GM18870 (cell line): ENCODE measurements around the gene PMFBP1.

Experiments used
- ATAC-seq: cut with Tn5 transposase; IDR thresholded peaks from one replicate; pipeline ENCODE4 v1.9.1; 2021; ENCODE audit warnings: moderate library complexity; ENCODE audit not compliant: unreplicated experiment

Gene PMFBP1

DNA sequence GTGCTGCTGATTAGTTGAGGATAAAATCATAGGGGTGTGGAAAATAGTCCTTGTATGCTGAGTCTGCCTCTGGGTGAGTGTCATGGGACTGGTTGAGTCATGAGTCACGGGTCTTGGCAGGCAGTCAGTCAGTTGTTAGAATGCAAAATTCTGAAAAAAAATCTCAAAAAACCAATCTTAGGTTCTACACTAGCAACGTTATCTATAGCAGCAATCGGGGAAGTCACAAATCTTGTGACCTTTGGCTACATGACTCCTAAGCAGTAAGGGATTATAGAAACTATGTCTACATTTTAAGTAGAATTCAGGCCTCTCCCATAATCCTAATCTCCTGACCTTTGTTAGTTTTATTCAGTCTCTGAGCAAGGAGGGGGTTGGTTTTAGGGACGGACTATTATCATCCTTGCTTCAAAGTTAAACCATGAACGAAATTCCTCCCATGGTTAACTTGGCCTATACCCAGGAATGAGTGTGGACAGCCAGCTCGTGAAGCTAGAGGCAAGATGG is 18.0 kb upstream of the PMFBP1 start:
- ATAC-seq: no peak

DNA sequence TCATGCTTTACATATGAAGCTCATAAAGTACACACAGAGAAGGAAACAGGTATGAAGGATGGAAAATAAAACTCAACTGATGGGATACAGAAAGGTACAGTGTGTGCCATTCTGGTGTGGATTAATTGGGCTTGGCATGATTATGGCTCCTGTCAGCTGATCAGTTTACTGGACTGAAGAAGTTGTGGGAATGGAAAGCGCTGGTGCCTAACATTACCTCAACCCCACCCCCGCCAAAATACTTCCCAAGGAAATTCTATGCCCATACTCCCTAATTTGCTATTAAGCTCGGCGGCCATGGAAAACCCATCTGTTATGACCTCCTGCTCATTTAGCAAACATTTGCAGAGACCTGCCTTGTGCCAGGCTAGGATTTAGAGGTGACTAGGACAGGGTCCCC is 16.6 kb upstream of the PMFBP1 start:
- no peak for ATAC-seq

DNA sequence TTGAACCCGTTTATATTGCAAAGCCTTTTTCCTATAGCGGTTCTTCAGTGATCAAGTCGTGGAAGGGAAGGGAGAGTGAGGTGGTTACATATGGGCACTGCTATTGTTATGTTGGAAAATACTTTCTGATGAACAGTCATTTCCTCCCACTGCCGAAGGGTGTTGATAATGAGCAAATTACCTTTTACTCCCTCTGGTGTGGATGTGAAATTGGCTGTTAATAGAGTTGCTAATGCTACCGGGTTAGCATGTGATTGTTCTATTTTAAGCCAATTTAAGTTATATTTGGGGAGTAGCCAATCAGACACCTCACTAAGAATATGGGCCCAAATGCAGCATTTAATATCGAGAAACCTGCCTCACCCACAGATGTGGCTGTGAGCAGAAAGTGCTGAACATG is 15.6 kb upstream of the PMFBP1 start:
- no peak for ATAC-seq

DNA sequence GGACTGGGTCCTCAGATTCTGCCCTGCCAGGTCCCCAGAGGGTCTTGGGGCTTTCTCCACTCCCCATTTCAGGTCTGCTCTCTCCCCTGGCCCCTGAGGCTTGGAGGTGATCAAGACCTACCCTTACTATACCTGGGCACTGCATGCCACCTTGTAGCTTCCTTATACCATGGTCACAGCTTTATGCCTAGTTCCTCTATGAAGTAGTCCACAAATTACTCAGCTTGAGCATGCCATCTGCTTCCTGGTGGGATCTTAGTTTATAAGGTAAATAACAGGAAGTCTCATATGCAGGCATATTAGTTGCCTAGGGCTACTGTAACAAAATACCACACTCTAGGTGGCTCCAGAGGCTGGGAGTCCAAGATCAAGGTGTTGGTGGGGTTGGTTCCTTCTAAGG is 11.0 kb upstream of the PMFBP1 start:
- no peak for ATAC-seq

DNA sequence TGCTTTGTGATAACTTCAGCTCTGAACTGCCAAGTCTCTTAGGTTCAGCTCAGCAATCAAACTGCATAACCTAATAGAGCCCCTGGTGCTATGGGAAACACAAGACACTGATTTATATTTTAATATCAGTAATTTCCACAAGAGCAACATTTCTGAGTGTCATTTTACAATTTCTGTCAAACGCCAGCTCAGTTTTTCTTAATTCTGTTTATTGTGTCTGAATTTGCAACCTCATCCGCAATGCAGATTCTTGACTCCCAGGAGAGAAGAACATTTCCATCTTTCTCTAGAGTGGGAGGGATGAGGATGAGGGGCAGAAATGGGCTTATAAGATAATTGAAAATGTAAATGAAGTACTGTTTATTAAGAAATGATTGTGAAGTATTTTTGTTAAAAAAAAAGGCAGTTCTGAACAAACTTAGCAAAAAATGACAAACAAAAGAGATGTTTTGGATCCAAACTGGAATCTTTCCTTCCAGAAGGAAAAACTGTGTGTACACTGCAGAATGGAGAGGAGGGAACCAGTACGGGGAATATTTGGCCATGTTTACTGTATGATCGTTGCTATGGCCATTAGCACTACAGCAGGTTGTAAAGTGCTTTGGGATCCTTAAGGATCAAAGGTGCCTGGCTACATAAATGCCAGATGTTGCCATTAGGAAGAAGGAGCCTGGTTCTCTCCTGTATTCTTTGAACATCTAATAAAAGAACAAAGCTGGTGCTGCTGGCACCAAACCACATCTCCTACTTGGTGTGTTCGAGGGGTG is 7.4 kb upstream of the PMFBP1 start:
- no peak for ATAC-seq

DNA sequence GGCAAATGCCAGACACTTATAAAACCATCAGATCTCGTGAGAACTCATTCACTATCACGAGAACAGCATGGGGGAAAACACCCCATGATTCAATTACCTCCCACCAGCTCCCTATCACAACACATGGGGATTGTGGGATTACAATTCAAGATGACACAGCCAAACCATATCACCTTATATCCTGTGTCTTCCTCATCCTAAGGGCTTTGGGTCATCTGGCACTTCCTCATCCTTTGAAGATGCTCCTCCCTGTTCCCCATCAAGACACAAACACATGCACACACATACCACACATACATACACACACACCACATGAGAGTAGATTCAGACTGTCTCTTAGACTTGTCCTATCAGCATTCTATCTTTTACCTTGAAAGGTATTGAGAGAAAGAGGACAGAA is 2.8 kb upstream of the PMFBP1 start:
- no peak for ATAC-seq

DNA sequence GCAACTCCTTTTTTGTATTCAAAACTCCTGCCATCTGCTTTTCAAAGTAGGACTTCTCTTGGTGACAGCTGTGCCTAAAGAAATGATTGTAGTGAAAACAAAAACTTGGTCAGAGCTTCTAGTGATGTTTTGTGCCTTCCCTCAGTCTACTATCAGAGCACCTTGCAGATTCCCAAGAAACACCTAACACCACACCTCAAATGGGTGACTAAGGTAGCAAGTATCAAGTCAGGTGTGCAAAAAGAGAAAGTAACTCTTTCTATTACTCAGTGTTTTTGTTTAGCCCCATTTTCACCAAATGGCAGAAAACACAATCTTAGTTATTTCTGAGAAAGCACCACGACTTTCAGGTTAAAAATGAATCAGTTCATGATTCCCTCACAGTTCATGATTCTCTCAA is 2.0 kb upstream of the PMFBP1 start:
- ATAC-seq: no peak

DNA sequence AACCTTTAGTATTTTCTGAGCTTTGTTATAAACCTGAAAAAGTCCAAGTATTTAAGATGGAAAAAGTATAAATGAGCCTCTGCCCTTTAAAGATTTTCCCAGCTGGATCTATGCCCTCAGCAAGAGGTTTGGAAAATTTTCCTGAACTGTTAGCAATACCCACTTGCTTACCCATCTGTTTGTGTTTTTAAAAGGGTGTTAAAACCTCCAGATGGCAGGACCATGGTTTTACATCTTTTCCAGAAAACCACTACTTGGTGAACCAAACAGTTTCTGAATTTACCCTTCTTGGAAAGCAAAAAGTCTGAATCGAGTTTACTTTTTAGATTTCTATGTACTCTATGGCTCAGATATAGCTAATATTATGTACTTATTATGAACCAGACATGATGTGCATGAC is 719 bp downstream of the PMFBP1 start:
- no peak for ATAC-seq

DNA sequence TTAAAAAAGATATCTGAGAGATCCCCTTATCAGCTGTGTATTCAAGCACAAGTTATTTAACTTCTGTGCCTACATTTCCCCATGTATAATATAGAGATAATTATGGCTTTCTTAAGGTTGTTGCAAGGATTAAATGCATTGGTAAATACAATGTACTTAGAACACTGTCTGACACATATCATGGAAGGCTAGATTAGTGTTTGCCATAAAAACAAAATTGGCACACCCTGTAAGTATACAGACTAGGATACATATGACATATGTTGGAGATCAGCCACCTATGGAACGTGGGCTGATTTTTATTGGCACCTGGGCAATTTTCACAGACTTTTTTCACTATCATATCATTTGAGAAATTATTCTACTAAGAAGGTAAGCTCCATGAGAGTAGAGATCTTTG is 2.2 kb downstream of the PMFBP1 start:
- ATAC-seq: no peak

DNA sequence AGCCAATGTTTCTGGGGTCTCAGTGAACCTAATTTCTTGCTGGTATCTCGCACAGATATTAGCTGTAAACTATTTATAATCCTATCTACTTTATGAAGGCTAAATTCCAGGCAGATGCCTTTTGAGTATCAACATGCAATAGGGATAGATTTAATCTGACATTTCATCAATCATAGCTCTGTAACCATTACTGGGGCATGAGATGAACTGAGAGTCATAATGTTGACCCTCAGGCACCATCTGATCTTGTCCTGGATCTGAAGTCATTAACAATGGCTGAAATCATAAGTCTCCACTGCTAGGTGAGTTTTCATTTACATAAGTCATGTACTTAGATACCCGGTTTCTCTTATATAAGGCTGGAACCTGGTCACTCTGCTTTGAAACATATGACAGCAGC is 3.6 kb downstream of the PMFBP1 start:
- ATAC-seq: no peak

DNA sequence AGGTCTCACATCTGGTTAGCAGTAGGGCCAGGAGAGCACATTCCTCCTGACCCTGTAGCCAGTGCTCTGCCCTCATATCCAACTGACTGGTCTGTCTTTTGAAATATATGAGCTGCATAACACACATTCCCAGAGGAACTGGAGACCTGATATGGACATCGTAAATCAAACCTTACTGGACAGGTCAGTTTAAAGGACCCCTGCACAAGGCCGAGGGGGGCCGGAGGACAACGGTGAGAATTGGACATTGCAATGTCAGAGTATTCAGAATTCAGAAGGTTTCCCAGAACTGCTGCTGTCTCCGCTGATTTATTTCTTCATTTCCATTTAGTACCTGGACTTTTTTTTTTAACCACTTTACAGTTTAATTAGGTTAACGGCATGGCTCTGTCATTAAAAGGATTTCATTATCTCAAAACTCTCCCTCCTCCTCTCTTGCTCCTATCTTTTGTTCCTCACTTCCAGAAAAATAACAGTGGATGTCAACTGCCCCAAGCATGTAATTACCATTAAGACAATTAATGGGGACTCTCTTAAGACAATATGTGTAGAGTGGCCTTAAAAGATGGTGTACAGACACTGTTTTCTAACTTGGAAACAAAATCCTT is 4.9 kb downstream of the PMFBP1 start:
- ATAC-seq: no peak

DNA sequence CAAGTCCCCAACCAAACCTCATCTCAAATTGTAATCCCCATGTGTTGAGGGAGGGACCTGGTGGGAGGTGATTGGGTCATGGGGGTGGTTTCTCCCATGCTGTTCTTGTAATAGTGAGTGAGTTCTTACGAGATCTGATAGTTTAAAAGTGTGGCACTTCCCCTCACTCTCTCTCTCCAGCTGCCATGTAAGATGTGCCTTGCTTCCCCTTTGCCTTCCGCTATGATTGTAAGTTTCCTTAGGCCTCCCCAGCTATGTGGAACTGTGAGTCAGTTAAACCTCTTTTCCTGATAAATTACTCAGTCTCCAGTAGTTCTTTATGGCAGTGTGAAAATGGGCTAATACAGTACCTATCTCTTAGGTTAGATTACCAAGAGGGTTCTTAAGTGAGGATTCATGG is 5.8 kb downstream of the PMFBP1 start:
- ATAC-seq: no peak

DNA sequence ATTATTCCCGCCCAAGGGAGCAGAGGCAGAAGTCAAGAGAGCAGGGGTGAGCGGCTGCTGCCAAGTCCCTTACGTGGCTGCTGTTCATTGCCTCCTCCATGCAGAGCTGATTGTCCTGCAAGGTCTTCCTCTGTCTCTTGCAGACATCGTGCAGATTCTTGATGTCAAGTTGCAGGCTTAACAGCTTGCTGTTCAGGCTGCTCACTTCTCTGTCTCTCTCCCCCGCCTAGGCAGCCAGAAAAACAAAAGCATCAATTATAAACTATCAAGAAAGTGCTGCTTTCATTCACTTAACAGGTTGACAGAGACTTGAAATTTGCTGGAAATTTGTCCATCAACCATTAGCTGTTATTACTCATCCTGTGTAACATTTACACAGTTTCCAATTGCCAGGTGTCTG is 7.3 kb downstream of the PMFBP1 start:
- no peak for ATAC-seq

DNA sequence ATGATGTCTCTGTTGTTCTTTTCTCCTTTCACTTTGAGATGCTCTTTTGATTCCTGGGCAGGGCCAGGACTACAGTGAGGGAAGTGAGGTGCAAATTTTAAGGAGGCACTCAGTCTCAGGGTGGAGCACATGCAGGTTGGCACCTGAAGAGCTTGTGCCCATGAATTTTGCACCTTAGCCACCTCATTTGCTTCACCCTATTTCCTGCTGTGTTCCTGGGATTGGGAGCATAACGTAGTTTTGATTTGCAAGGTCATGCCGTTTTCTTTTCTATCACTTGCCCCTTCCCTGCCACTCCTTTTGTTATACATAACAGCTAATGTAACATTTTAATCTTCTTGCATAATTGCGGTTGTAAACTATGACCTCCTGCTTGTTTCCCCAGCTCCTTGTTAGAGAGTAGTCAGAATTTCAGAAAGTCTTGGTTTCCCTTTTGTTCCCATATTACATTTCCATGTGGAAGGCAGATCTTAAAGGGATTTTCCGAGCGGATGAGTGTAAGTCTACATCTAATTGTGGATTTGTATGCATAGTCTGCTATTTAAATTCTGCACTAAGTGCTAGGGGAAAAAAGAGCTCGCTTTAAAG is 9.8 kb downstream of the PMFBP1 start:
- no peak for ATAC-seq

DNA sequence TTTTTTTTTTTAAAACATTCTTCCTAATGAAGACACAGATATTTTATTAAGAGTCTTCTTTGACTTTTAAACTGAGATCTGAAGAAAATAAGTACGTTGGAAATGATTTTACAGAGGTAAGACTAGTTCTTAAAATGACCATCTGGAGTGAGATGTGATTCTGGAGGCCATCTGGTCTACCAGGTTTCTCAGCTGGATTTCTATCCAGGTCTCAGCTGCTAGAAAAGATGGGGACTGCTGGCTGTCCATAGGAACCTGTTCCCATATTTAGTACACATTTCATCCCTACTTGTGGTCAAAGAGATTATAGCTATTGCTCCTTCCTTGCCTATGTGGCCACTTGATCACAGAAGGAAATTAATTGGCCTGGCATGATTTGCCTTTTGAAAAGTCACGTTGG is 12.2 kb downstream of the PMFBP1 start:
- no peak for ATAC-seq

DNA sequence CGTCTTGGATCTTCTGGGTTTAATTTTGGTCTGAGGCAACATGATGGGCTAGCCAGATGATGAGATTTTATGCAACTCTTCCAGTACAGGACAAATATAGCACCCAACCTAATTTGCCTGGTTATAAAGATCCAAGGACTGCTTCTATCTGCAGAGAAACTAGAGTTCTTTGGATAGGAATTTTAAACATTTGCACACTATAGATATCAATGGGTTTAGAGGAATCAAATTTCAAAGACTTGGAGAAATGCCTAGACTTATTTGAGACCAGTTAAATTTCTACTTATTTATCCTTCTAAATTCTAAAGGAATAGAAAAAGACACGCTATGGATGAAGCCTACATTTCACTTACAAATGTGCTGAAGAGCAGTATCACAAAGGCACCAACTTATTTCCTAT is 12.6 kb downstream of the PMFBP1 start:
- no peak for ATAC-seq

DNA sequence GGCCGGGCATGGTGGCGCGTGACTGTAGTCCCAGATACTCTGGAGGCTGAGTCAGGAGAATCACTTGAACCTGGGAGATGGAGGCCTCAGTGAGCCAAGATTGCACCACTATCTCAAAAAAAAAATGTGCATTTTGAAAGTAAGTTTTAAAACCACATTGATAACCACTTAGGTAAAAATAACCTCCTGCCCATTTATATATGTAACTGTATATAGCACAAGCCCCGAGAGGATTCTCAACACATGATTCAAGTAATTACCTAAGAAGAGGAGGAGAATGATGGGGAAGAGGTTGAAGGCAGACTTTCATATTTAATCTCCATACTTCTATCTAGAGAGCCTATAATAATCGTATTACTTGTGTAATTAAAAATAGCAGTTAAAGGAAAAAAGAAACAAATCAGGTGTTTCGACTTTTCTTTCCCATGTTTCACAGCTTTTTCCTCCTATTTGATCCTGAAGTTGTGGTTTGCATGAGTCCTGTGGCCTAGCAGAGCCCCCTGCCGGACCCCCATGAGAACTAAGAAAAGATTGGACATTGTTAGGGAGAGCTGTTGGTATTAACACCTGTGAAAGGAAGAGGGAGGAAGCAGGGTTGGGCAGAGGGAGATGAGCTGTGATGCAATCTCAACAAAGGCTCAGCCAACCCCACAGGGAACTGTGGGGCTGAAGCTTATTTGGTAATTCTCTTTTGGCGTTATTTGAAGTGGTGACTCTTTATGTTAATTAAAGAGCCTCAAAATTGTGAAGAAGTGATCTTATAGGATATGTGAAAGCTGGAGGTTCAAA is 22.1 kb downstream of the PMFBP1 start:
- no peak for ATAC-seq

DNA sequence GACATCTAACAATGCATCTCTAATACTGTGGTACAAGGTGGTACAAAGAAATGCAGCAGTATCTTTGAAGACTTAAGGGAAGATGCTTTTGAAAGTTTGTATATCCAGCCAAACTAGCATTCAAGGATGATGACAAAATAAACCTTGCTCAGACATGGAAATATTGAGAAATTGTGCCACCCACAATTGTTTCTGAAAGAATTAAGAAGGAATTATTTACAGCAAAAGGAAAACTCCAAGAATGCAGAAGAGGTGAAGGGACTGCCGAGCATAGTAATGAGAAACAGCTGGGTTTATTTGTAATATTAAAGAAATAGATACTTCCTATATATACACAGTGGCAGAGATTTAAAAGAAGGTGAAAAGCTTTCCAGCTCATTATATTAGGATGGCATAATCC is 29.5 kb downstream of the PMFBP1 start:
- ATAC-seq: no peak

DNA sequence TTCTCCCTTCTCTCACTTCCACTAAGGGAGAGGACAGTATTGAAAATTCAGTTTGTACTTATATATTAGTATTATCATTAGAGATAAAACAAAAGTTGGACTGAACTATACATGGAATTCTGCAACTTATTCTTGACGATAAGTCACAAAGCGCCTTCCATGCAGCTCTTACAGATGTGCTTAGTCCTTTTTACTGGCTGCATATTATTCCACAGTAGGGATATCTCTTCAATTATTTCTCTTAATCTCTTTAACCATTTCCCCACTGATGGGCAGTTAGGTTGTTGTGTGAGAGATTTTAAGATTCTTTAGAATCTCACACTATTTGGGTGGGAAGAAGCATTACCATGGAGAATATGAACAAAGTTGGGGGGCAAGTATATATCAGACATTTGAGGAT is 32.0 kb downstream of the PMFBP1 start:
- no peak for ATAC-seq

DNA sequence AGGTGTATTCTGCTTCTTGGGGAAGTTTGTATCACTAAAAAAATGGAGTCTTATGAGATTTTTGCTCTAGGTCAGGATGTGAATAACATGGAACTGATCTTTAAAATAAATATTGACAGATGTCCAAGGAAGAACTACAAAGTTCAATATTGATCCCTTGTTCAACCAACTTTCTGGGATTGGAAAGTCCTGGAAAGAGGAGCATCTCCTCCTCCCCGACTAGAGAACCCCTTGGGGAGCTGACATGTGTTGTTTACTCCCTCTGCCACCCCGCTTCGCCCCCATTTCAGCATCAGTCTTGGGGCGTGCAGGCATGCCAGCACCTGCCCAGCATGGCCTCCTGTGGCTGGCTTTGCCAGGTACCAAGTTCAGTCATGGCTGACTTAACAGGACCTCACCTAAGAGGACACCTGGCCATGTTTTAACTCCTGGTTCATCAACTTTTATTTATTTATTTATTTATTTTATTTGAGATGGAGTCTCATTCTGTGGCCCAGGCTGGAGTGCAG is 33.8 kb downstream of the PMFBP1 start:
- no peak for ATAC-seq

DNA sequence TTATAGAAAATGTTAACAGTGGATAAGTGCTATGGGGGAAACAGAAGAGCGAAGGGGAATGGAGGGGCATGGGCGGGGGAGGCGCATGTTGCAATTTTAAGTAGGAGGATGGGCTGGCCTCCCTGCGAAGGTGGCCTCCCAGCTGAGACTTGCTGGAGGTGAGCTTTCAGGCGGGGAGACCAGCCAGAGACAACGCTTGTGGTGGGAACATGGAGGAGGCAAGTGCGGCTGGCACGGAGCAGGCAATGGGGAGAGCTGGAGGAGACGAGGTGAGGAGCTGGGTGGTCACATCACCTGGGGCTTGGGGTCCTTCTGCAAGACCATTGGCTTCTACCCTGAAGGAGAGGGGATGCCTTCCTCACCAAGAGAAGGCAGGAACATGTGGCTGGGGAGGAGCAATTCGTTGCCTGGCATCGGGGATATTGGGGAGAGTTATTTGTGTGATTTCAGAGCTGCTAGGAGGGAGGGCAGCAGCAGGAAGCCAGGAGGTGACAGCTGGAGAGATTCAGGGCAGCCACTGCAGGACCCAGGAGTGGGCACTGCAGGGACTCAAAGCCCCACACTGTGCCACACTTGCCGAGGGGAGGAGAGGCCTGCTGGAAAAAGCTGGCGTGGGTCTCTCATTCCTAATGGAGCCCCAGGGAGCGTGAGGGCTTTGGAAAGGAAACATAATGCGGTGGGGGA is 34.4 kb downstream of the PMFBP1 start:
- no peak for ATAC-seq
